A549 (cell line): ENCODE data around the gene VPS54.

Experiments
- PHF8 ChIP-seq: fragments of 200-600 bp; sonication (generic); IDR thresholded peaks from 2 replicates; pipeline ENCODE4 v1.6.1; 2016; ENCODE audit warnings: low read depth, mild to moderate bottlenecking, antibody characterized with exemption, moderate library complexity, borderline replicate concordance
- RCOR1 ChIP-seq: fragments of 150-350 bp; IDR thresholded peaks from 2 replicates; pipeline ENCODE4 v1.6.1; 2014; ENCODE audit warnings: antibody characterized with exemption, low read length, low read depth
- TF ChIP-seq, protein P1 (sequence below): fragments of >200 bp; sonication (Bioruptor Twin); formaldehyde crosslinking; IDR thresholded peaks from 3 replicates; pipeline ENCODE4 v1.5.1; 2016

- TF ChIP-seq, protein P1, sequence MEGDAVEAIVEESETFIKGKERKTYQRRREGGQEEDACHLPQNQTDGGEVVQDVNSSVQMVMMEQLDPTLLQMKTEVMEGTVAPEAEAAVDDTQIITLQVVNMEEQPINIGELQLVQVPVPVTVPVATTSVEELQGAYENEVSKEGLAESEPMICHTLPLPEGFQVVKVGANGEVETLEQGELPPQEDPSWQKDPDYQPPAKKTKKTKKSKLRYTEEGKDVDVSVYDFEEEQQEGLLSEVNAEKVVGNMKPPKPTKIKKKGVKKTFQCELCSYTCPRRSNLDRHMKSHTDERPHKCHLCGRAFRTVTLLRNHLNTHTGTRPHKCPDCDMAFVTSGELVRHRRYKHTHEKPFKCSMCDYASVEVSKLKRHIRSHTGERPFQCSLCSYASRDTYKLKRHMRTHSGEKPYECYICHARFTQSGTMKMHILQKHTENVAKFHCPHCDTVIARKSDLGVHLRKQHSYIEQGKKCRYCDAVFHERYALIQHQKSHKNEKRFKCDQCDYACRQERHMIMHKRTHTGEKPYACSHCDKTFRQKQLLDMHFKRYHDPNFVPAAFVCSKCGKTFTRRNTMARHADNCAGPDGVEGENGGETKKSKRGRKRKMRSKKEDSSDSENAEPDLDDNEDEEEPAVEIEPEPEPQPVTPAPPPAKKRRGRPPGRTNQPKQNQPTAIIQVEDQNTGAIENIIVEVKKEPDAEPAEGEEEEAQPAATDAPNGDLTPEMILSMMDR, result no peak
- TF ChIP-seq PHF8 (no peak), RCOR1 (no peak)
Measured at GRCh38 chr2:63902149-63902548, 117.1 kb downstream of the VPS54 start.
